Suprapubic skin (tissue), 4 donors: ENCODE measurements around the gene IP6K1. TPM values are rescaled to one million over a fixed set of nuclear protein-coding genes. Genes with fewer than 3 reads are reported as not detected.

ENCODE experiments used
- DNase-seq, 2 donors: peaks; one replicate each; pipeline ENCODE4 v3.0.0-alpha.2; 2019; ENCODE audit warnings: low spot score in 2 of 2
- H3K27ac ChIP-seq: fragments of 200-600 bp; sonication (generic); one replicate; pipeline ENCODE4 v1.5.1; 2019
- H3K27me3 ChIP-seq: fragments of 200-600 bp; sonication (generic); one replicate; pipeline ENCODE4 v1.5.1; 2019
- H3K36me3 ChIP-seq: fragments of 200-600 bp; sonication (generic); one replicate; pipeline ENCODE4 v1.5.1; 2019
- H3K4me1 ChIP-seq: fragments of 200-600 bp; sonication (generic); one replicate; pipeline ENCODE4 v1.5.1; 2019
- H3K4me3 ChIP-seq: fragments of 200-600 bp; sonication (generic); one replicate; pipeline ENCODE4 v1.5.1; 2019; ENCODE audit warnings: mild to moderate bottlenecking
- H3K9me3 ChIP-seq: fragments of 200-600 bp; sonication (generic); one replicate; pipeline ENCODE4 v1.5.1; 2019
- CTCF ChIP-seq, 2 donors: fragments of 200-600 bp in 1 of 2; fragments of 450-650 bp in 1 of 2; sonication (generic) in 1 of 2; IDR thresholded peaks; one replicate each; pipeline ENCODE4 v1.5.1; 2016 to 2019; ENCODE audit warnings: antibody characterized with exemption in 2 of 2, mild to moderate bottlenecking in 1 of 2, moderate library complexity in 1 of 2
- EP300 ChIP-seq: sonication (generic); formaldehyde crosslinking; IDR thresholded peaks from one replicate; pipeline ENCODE4 v1.6.1; 2017; ENCODE audit warnings: antibody characterized with exemption
- POLR2A ChIP-seq, 2 donors: fragments of 450-650 bp; IDR thresholded peaks; one replicate each; pipeline ENCODE4 v1.6.1; 2017; ENCODE audit warnings: antibody characterized with exemption in 2 of 2, mild to moderate bottlenecking in 2 of 2, moderate library complexity in 2 of 2
- POLR2AphosphoS5 ChIP-seq, 3 donors: sonication (generic); formaldehyde crosslinking; IDR thresholded peaks; one replicate each; pipeline ENCODE4 v1.6.1; 2017; ENCODE audit warnings: antibody characterized with exemption in 3 of 3
- whole genome bisulfite sequencing: methylation state at CpG from one replicate; pipeline ENCODE4 v1.1.5; 2018; 5-methylcytosine and 5-hydroxymethylcytosine counted together
- total RNA-seq, 4 donors: library from RNA; depleted of rRNA; stranded (reverse); fragments of >200 nt; gene quantifications; one replicate each; pipeline ENCODE4 v1.1.0, GENCODE V29; 2016

The IP6K1 gene
- total RNA-seq, 4 donors from 2014 or later, result 39.5 to 57.3 (median 53.2) TPM

GRCh38 chr3:49791571-49791970 is 5.2 kb upstream of the IP6K1 start:
- TF ChIP-seq EP300 (no peak), CTCF (IDR thresholded peaks at IDR 0.05) (no peak), POLR2AphosphoS5 (IDR thresholded peaks at IDR 0.05) (no peak), POLR2A (IDR thresholded peaks at IDR 0.05) (no peak)
- Histone ChIP-seq H3K4me3 (no peak overlapping the region), H3K27ac (no peak overlapping the region)

GRCh38 chr3:49790626-49791411 is 4.5 kb upstream of the IP6K1 start:
- Histone ChIP-seq H3K27ac (no peak overlapping the region), H3K36me3 (no peaks in the 10 kb centered on the region), H3K4me3 (no peak overlapping the region), H3K4me1 (peaks cover 15% of the 10 kb centered on the region), H3K27me3 (no peaks in the 10 kb centered on the region), H3K9me3 (no peaks in the 10 kb centered on the region)
- 65% methylated on average over 9 of the region's 9 CpGs for WGBS
- TF ChIP-seq POLR2AphosphoS5 (IDR thresholded peaks at IDR 0.05) (no peak), EP300 (no peak), CTCF (IDR thresholded peaks at IDR 0.05) (no peak), POLR2A (IDR thresholded peaks at IDR 0.05) (no peak)
- no peak for DNase-seq

More at GRCh38 chr3:49791571-49791970, 5.2 kb upstream of the IP6K1 start:
- H3K36me3 ChIP-seq, result no peaks in the 10 kb centered on the region
- H3K4me1 ChIP-seq, result peaks cover 15% of the 10 kb centered on the region
- WGBS, result 92% methylated on average over 4 of the region's 4 CpGs
- H3K27me3 ChIP-seq, result no peaks in the 10 kb centered on the region
- peak in 1 of 2 donors; percentile 57 for DNase-seq
- H3K9me3 ChIP-seq, result no peaks in the 10 kb centered on the region

- WGBS, result 89% methylated on average over 2 of the region's 2 CpGs
These were observed 1.7 kb upstream of the IP6K1 start for GRCh38 chr3:49788056-49788455.

GRCh38 chr3:49787536-49787935 is 1.2 kb upstream of the IP6K1 start:
- 86% methylated on average over 5 of the region's 5 CpGs for WGBS
- H3K27me3 ChIP-seq, result no peaks in the 10 kb centered on the region
- no peak overlapping the region for H3K4me3 ChIP-seq

More at GRCh38 chr3:49788056-49788455, 1.7 kb upstream of the IP6K1 start:
- Histone ChIP-seq H3K27ac (no peak overlapping the region), H3K4me1 (peaks cover 31% of the 10 kb centered on the region), H3K27me3 (no peaks in the 10 kb centered on the region), H3K9me3 (no peaks in the 10 kb centered on the region), H3K36me3 (peaks cover 3% of the 10 kb centered on the region), H3K4me3 (no peak overlapping the region)
- DNase-seq, result no peak
- no peak for TF ChIP-seq POLR2A (IDR thresholded peaks at IDR 0.05)

GRCh38 chr3:49787182-49787464 is 781 bp upstream of the IP6K1 start:
- no peak for DNase-seq
- Histone ChIP-seq H3K4me1 (peaks cover 37% of the 10 kb centered on the region), H3K27me3 (no peaks in the 10 kb centered on the region), H3K36me3 (peaks cover 3% of the 10 kb centered on the region), H3K9me3 (no peaks in the 10 kb centered on the region), H3K4me3 (peak overlapping the region; percentile 100), H3K27ac (peak overlapping the region; percentile 98)
- 29% methylated on average over 3 of the region's 3 CpGs for WGBS
- TF ChIP-seq POLR2AphosphoS5 (IDR thresholded peaks at IDR 0.05) (no peak), POLR2A (IDR thresholded peaks at IDR 0.05) (no peak), CTCF (IDR thresholded peaks at IDR 0.05) (no peak), EP300 (no peak)

More at GRCh38 chr3:49787536-49787935, 1.2 kb upstream of the IP6K1 start:
- H3K9me3 ChIP-seq, result no peaks in the 10 kb centered on the region
- H3K27ac ChIP-seq, result peak overlapping the region; percentile 98
- TF ChIP-seq POLR2AphosphoS5 (IDR thresholded peaks at IDR 0.05) (no peak), POLR2A (IDR thresholded peaks at IDR 0.05) (no peak), EP300 (no peak), CTCF (IDR thresholded peaks at IDR 0.05) (no peak)
- H3K36me3 ChIP-seq, result peaks cover 3% of the 10 kb centered on the region
- H3K4me1 ChIP-seq, result peaks cover 33% of the 10 kb centered on the region
- peak in 1 of 2 donors; percentile 37 for DNase-seq
